NCI-H2107 (cell line): Measurements from ENCODE around the gene DBX1.
"Not testable (repeated sequence)": the region's sequence is repeated elsewhere in the genome, so short reads cannot be mapped to it uniquely, and the experiment has no call there.

Source experiments
- DNase-seq: peaks from one replicate; lab custom pipeline; 2025; lab: John Stamatoyannopoulos, UW

The DBX1 gene, protein sequence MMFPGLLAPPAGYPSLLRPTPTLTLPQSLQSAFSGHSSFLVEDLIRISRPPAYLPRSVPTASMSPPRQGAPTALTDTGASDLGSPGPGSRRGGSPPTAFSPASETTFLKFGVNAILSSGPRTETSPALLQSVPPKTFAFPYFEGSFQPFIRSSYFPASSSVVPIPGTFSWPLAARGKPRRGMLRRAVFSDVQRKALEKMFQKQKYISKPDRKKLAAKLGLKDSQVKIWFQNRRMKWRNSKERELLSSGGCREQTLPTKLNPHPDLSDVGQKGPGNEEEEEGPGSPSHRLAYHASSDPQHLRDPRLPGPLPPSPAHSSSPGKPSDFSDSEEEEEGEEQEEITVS

DNA sequence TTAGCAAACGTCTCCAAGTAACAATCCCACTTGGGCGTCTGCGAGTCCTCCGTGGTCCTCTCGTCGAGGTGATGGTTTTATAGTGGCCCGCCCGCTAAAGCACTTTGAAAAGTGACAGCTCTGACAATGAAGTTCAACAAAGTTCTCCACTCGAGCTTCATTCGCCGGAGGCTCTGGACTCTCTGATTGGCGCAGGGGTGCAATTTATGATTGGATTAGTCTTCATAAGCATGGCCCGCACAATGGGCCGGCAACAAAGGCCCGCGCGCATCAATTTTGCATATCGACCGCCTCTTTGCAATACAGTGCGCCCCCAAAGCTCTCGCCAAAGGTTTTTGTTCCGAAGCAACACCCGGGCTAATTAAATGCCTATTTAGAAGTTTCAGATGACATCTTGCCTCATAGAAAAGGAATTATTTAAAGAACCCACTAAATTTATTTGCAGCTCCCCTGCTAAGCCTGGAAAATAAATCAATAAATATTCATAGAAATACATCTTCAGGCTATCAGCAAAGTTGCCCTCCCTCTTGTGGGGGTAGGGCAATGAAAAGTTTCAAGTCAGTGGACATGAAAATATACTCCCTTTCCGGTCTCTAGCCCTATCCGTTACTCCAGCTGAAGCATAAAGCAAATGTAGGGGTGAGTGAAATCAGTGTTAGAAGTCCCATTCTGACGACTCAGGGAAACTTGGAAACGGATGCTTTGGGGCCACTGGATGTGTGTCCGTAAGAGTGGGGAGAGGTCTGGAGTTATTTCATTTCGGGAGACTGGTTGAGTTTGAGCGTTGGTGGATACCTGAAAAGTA is at the start of gene DBX1:
Gene DBX1, minus strand, starts transcription at position 51 of the 805 bp plus-strand sequence. CDS start 151 bp downstream, outside the sequence.
- no peak for DNase-seq

GRCh38 chr11:20208622-20209111 is 48.4 kb upstream of the DBX1 start:
- DNase-seq = no peak

DNA sequence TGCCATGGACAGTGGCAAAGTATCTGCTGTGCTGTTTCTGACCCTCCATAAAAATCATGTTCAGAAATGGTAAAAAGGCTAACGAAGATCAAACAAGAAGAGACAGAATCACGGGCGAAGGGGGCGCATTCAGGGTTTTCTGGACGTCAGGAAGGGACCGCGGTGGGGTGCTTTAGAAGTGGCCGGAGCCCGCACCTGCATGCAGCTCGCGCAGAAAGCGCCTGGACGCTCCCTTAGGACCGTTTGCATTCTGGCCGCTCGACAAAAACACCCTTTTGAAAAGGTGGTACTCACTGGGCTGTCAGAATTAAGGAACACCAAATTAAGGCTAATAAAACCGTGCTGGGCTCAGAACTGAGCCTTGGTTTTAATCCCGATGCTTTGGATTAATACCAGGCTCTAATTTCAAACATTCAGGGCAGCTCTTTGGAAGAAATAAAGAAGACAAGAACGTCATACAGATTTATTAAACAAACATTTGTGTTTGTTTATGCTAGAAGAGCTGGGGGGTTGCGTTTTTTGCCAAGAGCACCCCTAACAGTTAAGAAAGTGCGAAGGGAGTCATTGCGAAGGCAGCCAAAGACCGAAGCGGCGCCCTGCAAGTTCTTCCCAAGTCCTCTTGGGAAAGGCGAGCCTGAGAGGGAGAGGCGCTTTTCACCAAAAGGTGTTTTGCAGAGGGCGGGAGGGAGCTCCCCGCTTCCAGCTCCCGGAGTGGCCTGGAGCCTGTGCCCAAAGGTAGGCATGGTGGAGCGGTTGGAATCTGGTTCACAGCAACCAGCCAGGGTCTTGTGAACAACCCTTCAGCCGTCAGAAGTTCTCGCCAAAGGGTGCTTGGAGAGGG is 47.7 kb upstream of the DBX1 start:
- DNase-seq = no peak

DNA sequence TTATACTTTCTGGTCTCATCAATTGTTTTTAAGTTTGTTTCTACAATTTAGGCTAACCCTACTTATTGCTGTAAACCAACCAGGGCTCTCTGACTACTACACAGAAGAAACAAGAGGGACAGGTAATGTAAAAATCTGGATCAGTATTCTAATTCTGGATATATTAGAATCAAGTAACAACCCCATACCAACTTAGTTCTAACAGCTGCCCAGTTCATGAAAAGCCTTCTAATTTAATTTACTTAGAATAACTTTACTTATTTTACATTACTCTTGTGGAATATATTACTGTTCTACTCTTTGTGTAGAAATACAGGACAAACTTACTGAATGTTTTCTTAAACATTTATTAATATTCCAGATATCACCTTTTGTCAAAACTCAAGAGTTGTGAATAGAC is 45.5 kb upstream of the DBX1 start:
- DNase-seq = no peak

DNA sequence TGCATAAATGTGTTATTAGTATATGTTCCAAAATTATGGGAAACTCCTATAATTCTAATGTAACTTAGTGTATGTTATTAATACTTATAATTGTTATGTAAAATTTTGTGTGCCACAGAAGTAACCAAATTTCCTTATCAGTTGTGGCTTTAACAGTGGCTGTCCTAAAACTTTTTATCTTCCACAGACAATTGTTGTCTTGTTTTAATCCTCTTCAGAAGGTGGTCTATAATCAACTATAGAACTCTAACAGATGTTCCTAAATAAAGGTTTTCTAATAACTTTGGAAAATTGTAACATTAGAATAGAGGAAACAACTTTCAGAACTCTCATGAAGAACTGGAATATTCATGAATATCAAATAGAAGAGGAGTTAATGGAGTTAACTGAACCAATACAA is 44.4 kb upstream of the DBX1 start:
- no peak for DNase-seq

GRCh38 chr11:20203831-20204230 is 43.6 kb upstream of the DBX1 start:
- DNase-seq = no peak

DNA sequence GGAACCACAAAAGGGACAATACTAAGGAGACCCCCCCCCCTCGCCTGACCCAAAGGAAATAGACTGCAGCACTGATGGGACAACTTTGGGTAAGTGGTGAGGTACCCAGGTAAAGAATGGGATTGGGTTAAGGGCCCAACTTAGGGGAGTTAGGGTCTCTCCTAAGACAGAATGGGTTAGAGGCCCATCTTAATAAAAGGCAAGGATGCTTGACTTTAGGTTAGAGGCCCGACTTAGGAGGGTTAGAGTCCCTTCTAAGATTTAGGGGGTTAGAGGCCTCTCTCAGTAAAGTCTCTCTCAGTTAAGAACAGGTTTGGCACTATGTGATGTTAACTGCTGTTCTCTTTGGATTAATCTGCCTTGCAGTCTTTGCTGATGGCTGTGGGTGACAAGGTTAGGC is 41.0 kb upstream of the DBX1 start:
- no peak for DNase-seq

DNA sequence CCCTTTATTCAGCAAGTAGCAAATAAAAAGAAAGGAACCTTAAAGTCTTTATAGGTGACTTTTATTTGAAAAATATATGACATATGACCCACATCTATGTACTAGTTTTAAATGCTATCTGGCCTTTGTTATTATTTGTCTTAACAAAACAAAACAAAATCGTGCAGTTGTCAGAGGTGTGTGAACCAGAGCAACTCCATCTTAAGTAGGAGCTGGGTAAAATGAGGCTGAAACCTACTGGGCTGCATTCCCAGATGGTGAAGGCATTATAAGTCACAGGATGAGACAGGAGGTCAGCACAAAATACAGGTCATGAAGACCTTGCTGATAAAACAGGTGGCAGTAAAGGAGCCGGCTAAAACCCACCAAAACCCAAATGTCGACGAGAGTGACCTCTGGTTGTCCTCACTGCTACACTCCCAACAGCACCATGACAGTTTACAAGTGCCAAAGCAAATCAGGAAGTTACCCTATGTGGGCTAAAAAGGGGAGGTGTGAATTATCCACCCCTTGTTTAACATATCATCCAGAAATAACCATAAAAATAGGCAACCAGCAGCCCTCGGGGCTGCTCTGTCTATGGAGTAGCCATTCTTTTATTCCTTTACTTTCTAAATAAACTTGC is 40.2 kb upstream of the DBX1 start:
- DNase-seq = not testable (repeated sequence)

GRCh38 chr11:20197881-20198280 is 37.6 kb upstream of the DBX1 start:
- no peak for DNase-seq

- DNase-seq = no peak
These were observed 34.2 kb upstream of the DBX1 start for GRCh38 chr11:20194470-20194869.

- DNase-seq = no peak
These were observed 33.0 kb upstream of the DBX1 start for GRCh38 chr11:20193307-20193706.

GRCh38 chr11:20192641-20193040 is 32.4 kb upstream of the DBX1 start:
- no peak for DNase-seq

GRCh38 chr11:20192151-20192550 is 31.9 kb upstream of the DBX1 start:
- DNase-seq = no peak

GRCh38 chr11:20178976-20179375 is 18.7 kb upstream of the DBX1 start:
- no peak for DNase-seq

DNA sequence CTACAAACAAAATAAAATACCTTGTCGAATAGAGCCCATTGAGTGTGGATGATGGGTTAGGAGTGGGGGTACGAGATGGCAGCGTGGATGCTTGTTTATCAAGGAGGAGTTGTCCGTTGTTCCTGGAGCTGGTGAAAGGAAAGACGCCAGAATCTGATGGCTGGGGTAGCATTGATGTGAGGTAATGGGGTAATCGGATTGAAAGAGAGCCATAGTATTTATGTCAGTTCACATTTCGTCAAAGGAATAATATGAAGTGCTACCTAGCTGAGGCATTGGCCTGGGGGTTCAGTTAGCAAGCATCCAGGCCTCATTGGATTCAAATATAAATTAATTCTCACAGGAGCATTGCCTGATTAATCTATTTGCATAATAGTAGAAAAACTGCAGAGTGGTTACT is 16.9 kb upstream of the DBX1 start:
- DNase-seq = no peak

DNA sequence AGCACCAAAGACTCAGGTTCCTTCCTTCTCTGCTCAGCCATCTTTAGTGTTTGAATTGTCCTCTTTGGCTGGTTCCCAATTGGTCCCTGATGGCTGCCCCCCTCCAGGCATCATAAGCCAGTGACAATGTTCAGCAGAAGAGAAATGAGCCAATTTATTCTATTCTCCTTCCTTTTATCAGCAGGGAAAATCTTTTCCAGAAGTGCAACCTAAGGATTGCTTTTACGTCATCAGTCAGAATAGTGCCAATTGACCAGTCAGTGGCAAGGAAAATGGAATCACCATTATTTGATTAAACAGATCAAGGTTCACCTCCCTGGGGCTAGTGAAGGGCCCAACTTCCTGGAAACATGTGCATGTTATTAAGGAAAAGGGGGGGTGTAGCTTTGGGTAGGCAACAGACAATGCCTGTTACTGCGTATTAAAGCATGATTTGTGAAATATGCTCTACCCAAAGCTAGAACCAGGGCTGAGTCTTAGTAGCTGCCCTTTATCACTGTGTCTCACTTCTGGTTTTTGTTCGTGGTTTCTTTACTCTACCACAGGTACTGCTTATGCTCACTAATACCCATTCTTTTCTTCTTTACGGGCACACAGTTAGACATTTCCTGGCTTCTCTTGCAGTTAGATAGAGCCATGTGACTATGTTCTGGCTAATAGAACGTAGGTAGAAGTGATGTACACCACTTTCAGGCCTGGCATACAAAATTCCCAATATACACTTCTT is 12.6 kb upstream of the DBX1 start:
- no peak for DNase-seq

- no peak for DNase-seq
These were observed 3.7 kb upstream of the DBX1 start for GRCh38 chr11:20163783-20164481.

- DNase-seq = no peak
These were observed 2.8 kb upstream of the DBX1 start for GRCh38 chr11:20162824-20163782.
